KBM-7 (cell line): ENCODE measurements around the gene IGF2R.
A peak's percentile ranks its signal among the peaks of the same experiment; 100 is the strongest.
"Not testable (repeated sequence)": the region's sequence is repeated elsewhere in the genome, so short reads cannot be mapped to it uniquely, and the experiment has no call there.

Experiments
- DNase-seq: peaks from one replicate; pipeline ENCODE4 v3.0.0-alpha.2; 2015
- in situ Hi-C: fragments of 300-500 bp; cut with MboI; formaldehyde crosslinking; loops from 2 replicates; pipeline ENCODE4 v1.14.3; 2020; ENCODE audit warnings: low sequenced_read_pairs, low pct_unique_long_range_greater_than_20kb, mixed read lengths

Gene IGF2R

DNA sequence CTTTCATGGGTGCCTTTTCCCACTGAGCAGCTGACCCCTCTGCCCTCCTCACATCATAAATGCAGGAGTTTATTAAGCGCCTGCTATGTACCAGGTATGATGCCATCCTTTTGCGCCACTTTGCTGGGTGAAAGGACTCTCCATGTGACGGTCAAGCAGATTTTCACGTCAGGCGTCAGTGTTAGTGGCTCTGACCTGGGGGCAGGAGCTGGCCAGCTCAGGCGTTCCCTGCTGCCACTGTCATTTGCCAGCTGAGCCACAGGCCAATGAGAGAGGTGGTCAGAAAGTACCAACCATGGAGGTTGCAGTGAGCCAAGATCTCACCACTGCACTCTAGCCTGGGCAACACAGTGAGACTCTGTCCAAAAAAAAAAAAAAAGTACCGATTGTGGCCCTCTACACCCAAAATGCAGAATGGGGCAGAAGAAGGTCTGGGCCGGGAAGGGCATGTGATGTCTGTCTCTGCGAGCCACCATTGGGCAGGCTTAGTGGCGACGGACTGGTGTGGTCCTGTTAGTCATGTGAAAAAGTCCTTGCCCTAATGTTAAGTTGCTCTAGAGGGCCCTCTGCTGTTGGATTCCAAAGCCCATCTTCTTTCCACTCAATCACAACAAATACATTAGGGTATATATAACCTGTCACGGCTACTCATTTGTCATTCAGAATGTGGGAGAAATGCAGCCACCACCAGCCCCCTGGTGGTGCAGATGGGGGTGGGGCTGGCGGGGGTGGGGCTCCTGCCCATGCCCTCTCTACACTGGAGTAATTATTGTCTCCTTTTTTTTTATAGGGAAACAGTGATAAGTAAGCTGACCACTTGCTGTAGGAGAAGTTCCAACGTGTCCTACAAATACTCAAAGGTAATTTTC lies 134.3 kb downstream of the IGF2R start:
- peak; percentile 73 for DNase-seq
- in situ Hi-C loops: no loop called here

DNA sequence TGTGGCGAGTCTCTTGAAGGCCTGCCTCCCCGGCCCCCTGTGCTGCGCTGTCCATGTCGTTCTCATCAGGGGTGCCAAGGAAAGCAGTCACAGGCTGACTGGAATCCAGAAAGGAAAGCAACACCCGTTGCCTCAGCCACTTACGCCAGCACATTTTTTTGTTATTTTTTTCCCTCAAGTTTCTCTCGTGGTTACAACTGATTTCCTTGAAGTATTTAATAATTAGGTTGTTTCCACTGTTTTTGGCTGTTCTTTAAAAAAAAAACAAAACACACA lies 134.9 kb downstream of the IGF2R start:
- no peak for DNase-seq
- in situ Hi-C loops: no loop called here

DNA sequence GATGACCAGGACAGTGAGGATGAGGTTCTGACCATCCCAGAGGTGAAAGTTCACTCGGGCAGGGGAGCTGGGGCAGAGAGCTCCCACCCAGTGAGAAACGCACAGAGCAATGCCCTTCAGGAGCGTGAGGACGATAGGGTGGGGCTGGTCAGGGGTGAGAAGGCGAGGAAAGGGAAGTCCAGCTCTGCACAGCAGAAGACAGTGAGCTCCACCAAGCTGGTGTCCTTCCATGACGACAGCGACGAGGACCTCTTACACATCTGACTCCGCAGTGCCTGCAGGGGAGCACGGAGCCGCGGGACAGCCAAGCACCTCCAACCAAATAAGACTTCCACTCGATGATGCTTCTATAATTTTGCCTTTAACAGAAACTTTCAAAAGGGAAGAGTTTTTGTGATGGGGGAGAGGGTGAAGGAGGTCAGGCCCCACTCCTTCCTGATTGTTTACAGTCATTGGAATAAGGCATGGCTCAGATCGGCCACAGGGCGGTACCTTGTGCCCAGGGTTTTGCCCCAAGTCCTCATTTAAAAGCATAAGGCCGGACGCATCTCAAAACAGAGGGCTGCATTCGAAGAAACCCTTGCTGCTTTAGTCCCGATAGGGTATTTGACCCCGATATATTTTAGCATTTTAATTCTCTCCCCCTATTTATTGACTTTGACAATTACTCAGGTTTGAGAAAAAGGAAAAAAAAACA lies 136.1 kb downstream of the IGF2R start:
- in situ Hi-C loops: no loop called here
- no peak for DNase-seq

DNA sequence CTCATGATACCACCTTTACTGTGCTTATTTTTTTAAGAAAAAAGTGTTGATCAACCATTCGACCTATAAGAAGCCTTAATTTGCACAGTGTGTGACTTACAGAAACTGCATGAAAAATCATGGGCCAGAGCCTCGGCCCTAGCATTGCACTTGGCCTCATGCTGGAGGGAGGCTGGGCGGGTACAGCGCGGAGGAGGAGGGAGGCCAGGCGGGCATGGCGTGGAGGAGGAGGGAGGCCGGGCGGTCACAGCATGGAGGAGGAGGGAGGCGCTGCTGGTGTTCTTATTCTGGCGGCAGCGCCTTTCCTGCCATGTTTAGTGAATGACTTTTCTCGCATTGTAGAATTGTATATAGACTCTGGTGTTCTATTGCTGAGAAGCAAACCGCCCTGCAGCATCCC lies 137.1 kb downstream of the IGF2R start:
- in situ Hi-C loops: no loop called here
- DNase-seq: no peak

DNA sequence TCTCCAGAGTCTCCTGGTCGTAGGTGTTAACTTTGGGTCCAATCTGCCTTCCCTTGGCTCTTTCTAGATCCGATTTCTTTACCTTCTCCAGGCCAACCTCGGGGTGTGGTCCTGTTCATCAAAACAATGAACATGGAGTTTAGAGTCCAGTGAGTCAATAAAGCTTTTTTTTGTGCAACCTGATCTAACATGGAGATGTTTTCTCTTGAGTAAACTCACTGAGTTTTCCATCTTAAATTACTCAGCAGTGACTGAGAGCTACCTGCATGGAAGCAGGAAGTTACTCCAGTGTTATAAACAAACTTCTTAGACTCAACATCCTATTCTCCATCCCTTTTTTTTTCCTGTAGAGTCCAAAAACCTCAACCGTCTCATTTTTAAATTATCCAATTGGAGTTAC lies 137.8 kb downstream of the IGF2R start:
- DNase-seq: no peak
- in situ Hi-C loops: no loop called here

DNA sequence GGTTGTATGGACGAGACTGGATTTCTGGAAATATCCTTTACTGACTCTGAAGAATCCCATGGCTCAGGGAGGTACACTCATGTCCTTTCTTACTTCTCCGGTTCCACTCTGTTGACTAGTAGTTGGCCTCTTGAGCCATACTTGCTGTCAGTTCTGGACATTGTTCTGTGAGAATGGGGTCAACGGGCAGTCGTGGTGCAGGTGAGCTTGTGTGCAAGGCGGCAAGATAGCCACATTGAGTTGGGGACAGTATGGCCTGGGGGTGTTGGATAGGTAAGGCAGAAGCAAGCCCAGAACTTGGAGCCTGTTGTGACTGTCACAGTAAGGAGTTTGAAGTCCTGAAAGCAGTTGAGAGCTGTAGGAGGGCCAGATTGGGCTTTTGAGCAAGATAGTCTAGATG lies 139.2 kb downstream of the IGF2R start:
- in situ Hi-C loops: no loop called here
- no peak for DNase-seq

DNA sequence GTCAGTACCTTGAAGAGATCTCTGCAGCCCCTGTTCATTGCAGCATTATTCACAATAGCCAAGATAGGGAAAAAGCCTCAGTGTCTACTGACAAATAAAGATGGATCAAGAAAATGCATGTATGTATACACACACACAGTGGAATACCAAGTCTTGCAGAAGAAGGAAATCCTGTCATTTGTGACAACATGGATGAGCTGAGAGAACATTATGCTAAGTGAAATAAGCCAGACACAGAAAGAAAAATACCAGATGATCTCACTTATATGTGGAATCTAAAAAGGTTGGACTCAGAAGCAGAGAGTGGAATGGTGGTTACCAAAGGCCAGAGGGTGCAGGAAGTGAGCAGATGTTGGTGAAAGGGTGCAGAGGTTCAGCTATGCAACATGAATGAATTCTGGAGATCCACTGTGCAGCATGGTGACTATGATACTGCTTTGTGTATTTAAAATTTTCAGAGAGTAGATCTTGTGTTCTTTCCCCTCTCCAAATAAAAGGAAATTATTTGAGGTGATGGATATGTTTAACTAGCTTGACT lies 141.8 kb downstream of the IGF2R start:
- in situ Hi-C loops: no loop called here
- no peak for DNase-seq

DNA sequence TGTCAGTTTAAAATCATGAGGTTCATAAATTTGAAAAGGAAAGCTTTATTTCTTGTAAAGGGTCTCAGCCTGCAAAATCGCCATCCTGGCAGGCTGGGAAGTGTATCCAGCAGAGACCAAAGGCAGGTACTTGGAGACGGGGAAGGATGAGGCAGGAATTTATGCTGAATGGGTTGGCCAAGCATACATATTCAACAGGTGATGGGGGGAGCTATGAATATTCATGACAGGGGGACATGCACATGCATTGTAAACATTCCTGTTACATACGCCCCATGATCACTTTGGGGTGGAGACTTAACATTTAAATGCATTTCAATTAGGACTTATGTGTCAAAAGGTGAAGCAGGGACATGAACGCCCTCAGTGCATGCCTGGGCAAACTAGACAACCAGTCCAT lies 142.9 kb downstream of the IGF2R start:
- in situ Hi-C loops: no loop called here

DNA sequence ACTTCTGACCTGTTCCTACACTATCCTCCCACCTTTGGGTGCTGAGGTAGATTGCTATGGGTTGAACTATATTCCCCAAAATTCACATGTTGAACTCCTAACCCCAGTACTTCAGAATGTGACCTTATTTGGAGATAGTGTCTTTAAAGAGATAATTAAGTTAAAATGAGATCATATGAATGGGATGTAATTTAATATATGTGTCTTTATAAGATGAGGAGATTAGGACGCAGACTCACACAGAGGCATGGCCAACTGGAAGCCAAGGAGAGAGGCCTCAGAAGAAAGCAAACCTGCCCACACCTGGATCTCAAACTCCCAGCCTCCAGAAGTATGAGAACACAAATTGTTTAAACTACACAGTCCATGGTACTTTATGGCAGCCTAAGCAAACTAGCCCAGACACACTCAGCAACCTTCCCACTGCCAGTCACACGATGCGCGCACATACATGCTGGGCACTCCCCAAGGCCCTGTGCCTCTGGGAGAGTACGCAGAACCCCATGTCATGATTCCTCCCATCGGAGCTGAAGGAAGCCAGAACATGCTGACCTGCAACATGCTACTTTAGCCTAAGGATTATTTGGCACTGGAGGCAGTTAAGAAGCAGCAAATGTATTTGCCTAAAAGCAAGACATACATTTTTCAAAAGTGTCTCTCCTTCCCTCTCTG lies 143.9 kb downstream of the IGF2R start:
- in situ Hi-C loops: no loop called here
- no peak for DNase-seq

More for the DNA sequence above, 142.9 kb downstream of the IGF2R start:
- no peak for DNase-seq

DNA sequence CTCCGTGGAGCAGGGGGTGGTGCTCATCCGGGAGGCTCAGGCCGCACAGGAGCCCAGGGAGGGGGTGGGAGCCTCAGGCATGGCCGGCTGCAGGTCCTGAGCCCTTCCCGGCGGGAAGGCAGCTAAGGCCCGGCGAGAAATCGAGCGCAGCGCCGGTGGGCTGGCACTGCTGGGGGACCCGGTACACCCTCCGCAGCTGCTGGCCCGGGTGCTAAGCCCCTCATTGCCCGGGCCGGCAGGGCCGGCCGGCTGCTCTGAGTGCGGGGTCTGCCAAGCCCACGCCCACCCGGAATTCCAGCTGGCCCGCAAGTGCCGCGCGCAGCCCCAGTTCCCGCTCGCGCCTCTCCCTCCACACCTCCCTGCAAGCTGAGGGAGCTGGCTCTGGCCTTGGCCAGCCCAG lies 145.7 kb downstream of the IGF2R start:
- not testable (repeated sequence) for DNase-seq

DNA sequence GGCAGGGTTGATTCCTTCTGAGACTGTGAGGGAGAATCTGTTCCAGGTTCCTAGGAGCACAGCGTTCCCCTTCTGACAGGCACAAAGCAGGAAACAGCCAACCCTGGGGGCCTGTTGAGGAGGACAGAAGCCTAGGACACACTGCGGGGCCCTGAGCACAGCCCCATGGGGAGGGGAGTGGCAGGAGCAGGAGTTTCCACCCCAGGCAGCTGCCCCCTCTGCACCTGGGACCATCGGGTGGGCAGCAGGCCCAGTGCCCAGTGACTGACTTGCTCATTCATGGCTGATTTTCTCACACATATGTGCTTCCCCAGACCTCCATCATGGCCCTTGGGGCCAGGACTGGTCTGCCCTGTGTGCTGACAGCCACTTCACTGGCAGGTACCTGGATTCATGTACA lies 146.5 kb downstream of the IGF2R start:
- in situ Hi-C loops: no loop called here
- DNase-seq: no peak

More for the DNA sequence above, 145.7 kb downstream of the IGF2R start:
- in situ Hi-C loops: not testable (repeated sequence)

DNA sequence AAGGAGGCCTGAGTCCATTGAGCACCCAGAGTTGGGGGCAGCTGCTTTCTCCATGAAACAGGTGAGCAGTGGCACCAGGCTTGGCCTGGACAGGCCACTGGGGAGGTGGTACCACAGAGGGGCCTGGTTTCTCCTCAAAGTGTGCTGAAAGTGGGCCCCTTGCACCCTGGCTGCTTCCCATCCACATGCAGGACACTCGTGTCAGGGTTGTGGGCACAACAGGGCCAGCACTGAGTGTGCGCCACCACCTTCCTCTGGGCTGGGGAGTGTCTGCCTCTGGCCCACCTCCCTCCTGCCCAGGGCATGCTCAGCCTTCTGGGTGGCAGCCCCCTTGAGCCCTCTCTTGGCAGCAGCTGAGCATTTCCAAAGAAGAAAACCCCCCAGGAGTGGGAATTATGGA lies 147.5 kb downstream of the IGF2R start:
- in situ Hi-C loops: no loop called here
- DNase-seq: no peak

DNA sequence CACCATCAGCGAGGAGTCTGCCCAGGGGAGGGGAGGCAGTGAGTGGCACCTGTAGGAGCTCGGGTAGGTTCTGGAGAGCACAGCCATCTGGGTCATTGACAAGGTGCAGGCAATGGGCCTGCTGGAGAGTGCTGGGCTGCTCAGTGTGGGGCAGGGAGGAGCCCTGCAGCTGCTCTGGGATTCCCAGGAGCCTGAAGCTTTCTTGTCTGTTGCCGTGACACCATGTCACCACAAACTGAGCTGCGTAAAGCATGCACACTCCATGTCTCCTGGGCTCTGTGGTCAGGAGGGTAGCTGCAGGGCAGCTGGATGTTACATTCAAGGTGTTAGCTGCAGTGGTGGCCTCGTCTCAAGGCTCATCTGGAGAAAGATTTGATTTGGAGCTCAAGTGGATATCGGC lies 148.3 kb downstream of the IGF2R start:
- in situ Hi-C loops: no loop called here
- no peak for DNase-seq

DNA sequence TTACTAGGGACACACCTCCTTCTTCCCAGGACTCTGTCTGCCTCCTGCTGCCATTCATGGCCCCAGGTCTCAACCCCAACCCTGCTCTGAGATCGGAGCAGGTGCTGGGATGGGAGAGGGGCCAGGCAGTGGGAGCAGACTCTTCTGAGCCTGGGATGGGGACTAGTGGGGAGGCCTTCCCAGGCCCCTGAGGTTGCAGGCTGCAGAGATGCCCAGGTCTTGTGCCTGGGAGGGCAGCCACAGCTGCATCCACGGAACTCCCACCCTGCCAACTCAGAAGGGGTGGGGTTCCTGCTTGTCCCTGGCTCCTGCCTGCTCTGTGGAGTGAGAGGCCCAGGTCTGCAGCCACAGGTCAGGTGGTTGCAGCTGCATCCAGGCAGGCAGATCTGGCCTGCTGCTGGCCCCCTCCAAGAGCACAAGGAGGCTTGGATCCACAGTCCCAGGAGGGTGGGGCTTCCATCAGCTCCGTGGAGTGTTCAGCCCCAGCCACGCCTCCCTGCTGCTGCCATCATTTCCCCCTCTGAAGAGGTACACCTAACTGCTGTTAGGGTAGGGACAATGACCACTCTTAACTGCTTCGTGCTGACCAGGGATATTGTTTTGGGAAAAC lies 149.8 kb downstream of the IGF2R start:
- no peak for DNase-seq
- in situ Hi-C loops: no loop called here

DNA sequence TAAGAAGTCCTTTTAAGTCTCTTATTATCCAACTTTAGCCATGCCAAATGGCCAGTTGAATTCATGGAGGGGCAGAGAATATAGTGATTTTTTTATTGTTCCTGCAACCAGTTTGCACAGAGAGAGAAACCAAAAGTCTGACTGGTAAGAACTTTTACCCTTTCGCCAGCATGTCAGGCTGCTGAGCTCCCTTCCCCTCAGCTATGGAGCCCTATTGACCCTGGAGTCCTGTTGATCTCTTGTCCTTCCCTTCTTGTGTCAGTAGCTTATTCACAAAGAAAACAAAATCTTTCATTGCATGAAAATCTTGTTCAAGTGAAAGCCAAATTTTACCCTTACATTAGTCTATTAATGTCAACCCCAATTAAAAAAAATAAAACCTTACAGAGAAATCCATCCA lies 151.2 kb downstream of the IGF2R start:
- in situ Hi-C loops: no loop called here
- no peak for DNase-seq

DNA sequence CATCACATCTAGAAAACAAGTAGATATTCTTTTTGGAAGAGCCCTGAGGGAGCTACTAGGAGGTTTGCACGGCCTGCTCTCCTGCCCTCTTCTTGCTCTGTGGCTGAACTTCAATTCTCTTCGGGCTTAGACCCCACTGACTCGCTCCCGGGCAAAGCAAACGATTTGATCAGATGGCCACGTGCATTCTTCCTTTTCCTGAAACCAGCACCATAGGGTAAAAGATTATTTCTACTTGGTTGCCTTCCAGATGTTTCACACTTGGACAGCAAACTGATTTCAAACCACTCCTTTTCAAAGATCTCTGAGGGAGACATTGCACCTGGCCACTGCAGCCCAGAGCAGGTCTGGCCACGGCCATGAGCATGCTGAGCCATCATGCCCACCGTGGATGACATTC lies 152.7 kb downstream of the IGF2R start, which contains the start of gene SLC22A1:
TSS of gene SLC22A1 (plus strand) at position 258 of the 400 bp plus-strand sequence. CDS start at position 379, 121 bp downstream.
- in situ Hi-C loops: no loop called here
- DNase-seq: no peak

DNA sequence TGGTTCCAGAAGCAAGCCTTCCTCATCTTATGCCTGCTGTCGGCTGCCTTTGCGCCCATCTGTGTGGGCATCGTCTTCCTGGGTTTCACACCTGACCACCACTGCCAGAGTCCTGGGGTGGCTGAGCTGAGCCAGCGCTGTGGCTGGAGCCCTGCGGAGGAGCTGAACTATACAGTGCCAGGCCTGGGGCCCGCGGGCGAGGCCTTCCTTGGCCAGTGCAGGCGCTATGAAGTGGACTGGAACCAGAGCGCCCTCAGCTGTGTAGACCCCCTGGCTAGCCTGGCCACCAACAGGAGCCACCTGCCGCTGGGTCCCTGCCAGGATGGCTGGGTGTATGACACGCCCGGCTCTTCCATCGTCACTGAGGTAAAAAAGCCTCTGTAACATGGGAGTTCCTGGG lies 153.1 kb downstream of the IGF2R start:
- no peak for DNase-seq
- in situ Hi-C loops: no loop called here

DNA sequence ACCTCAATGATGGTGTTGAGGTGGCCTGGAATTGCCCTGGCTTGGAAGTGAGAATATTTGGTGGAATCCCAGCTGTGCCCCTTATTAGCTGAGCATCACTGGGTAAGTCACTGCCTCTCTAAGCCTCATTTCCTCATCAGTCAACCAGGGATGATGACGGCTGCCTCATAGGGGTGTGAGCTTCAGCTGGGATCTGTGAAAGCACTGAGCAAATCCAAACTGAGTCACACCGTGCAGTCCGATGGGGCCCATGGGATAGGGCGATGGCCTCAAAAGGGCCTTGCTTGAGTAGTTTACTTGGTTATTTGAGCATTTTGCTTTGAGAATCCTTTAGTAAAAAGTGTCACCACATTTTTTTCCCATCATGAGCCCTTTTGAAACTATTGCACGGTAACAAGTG lies 153.9 kb downstream of the IGF2R start:
- in situ Hi-C loops: no loop called here
- no peak for DNase-seq

DNA sequence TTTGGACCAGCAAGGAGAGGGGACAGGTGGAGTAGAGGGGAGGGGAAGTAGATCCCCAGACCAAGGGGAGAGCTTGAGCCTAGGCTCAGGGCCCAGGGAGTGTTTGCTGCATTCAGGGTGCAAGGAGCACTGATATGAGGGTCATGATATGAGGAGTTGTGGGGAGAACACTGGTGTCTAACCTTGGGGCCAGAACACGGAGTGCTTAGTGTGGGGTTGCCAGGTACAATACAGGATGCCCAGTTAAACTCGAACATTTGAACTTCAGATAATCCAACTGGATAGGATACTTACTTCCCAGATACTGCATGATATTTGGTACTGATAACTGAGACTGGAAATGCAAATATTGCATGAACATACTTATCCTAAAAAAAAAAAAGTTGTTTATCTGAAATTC lies 155.1 kb downstream of the IGF2R start:
- no peak for DNase-seq
- in situ Hi-C loops: no loop called here

DNA sequence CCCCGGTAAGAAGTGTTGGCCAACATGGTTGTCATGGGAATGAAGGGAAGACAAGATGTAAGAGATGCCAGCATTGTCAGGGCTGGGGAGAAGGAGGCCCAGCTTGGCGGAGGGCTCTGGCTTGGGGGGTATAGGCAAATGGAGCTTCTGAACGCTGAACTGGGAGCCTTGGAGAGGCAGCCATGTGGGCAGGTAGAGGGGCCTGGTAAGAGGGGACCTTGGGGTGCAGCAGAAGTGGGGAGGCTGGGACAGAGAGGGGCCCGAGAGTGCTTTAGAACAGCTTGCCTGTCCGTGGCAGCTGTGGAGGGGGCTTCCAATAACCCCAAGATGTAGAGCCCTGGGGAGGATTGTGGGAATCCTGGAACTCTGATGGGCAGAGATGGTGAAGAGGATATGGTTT lies 155.7 kb downstream of the IGF2R start:
- in situ Hi-C loops: no loop called here
- no peak for DNase-seq
